Fibroblast of skin of scalp (primary cell): ENCODE measurements around the gene CCDC107.
A peak's percentile ranks its signal among the peaks of the same experiment; 100 is the strongest.

Source experiments
- DNase-seq: peaks from one replicate; pipeline ENCODE4 v3.0.0-alpha.2; 2013

Gene CCDC107

DNA sequence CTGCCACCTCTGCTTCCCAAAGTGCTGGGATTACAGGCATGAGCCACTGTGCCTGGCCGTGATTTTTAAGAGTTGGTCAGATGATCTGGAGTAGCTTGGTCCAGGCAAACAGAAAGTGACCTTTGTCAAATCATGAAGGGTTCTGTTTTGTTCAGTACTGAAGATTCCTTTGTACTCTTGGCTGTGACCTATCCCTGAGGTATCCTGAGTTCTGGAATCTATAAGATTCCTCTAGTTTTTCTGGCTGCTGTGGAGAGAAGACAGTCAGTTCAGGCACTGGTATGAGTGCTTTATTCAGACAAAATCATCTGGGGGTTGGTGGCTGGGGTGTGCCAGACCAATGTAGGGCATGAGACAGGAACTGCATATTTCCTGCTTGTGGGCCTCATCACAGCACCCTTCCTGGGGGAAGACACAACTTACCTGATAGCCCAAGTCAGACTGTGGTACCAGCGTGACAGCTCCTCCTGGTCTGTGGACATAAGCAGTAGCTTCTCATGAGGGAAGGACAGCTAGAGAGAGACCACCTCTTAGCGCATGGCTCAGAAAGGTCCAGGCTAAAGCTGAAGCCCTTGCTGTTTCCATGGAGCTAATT, 3.8 kb downstream of the CCDC107 start:
- no peak for DNase-seq

DNA sequence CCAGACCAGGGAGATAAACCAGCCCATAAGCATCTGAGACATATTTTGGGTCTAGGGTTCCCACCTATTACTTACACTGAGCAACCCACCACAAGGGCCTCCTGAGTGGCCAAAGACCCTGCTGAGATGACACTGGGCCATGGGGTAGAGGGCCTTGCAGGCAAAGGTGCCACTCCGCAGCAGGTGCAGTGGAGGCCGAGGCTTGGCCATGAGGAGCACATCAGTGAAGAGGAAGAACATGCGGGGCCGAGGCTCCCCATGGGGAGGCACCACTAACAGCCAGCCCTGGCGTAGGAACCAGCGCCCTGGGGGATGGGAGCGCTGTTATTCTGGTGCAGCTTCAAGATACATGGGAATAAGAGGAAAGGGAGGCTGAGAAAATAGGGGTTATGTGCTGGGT, 4.3 kb downstream of the CCDC107 start:
- no peak for DNase-seq

- peak; percentile 82 for DNase-seq
Observed at GRCh38 chr9:35664531-35665470, 6.7 kb downstream of the CCDC107 start, which contains the start of gene ARHGEF39. TSS of gene ARHGEF39 (minus strand) at chr9:35665195. CDS start at chr9:35665169, 26 bp downstream.

DNA sequence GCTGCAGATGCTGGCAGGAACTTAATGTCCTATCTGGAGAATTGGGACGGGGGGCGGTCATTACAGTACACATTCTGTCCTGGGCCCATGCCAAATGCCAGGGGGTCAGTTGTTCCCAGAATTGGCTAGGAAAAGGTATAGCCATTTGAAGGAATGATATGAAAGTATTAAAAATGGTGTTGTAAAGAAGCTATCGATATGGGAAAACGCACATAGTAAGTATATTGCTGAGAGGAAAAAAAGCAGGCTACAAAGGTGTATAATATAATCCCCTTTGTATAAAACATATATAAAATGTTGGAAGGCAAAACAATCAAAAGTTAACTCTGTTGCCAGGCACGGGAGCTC, 7.4 kb downstream of the CCDC107 start:
- no peak for DNase-seq

- DNase-seq = peak; percentile 93
Observed at GRCh38 chr9:35666045-35666444, 8.0 kb downstream of the CCDC107 start.

DNA sequence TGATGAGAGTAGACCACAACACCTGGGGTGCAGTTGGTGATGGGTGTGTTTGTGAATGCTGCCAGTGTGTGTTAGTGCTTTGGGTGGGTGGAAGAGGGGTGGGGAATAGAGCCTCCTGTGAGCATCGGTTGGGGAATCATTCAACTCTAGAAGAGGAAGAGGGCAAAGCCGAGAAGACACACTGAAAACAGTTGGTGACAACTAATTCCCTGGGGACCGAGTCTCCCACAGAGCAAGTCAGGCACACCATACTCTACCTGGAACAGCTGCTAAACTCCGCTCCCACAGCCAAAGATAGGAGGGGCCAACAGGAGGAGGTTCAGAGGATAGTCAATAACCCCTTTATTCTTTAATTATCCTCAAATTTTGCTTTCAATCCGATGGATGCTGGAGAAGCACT, 8.5 kb downstream of the CCDC107 start:
- DNase-seq = no peak

DNA sequence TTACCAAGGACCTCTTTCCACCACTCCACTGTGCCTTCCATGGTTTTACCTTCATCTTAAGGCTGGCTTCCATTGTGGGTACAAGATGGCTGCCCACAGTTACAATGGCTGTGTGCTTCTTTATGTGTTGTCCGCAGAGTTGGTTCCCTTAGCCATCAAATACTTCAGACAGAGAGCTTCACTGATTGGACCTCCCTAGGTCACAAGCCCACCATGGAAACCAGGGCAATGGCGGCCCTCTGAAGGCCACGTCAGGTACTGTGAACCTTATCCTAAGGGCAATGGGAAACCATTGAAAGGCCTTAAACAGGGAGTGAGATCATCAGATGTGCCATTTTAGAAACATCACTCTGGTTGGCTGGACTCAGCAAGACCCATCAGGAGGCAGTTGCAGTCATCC, 9.8 kb downstream of the CCDC107 start:
- DNase-seq = no peak

- no peak for DNase-seq
Observed at GRCh38 chr9:35669331-35670145, 11.4 kb downstream of the CCDC107 start.

DNA sequence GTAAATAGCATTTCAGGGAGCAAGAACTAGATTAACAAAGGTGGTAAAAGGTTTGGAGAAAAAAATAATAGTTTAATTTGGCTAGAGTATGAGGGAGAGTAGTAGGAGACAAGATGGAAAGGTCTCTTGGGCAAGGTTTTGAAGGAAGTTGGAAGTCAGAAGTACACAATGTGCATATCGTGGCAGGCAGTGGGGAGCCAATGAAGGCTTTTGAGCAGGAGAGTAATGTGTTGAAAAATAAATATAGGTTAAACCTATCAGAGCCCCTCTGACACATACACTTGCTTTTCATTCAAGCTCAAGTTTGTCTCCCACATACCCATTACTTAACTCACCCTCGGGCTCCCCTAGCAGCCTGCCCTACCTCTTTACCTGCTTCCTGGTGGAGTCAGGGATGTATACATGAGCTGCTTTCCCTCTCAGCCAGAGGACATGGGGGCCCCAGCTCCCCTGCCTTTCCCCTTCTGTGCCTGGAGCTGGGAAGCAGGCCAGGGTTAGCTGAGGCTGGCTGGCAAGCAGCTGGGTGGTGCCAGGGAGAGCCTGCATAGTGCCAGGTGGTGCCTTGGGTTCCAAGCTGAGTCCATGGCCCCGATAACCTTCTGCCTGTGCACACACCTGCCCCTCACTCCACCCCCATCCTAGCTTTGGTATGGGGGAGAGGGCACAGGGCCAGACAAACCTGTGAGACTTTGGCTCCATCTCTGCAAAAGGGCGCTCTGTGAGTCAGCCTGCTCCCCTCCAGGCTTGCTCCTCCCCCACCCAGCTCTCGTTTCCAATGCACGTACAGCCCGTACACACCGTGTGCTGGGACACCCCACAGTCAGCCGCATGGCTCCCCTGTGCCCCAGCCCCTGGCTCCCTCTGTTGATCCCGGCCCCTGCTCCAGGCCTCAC, 15.3 kb downstream of the CCDC107 start, which contains the start of gene CA9:
Gene CA9, plus strand, starts transcription at position 797 of the 893 bp plus-strand sequence. Its CDS starts 32 bp downstream, at position 829.
- DNase-seq = peak; percentile 40

- no peak for DNase-seq
Observed at GRCh38 chr9:35674025-35674361, 15.9 kb downstream of the CCDC107 start.

- no peak for DNase-seq
Observed at GRCh38 chr9:35675204-35675603, 17.1 kb downstream of the CCDC107 start.

DNA sequence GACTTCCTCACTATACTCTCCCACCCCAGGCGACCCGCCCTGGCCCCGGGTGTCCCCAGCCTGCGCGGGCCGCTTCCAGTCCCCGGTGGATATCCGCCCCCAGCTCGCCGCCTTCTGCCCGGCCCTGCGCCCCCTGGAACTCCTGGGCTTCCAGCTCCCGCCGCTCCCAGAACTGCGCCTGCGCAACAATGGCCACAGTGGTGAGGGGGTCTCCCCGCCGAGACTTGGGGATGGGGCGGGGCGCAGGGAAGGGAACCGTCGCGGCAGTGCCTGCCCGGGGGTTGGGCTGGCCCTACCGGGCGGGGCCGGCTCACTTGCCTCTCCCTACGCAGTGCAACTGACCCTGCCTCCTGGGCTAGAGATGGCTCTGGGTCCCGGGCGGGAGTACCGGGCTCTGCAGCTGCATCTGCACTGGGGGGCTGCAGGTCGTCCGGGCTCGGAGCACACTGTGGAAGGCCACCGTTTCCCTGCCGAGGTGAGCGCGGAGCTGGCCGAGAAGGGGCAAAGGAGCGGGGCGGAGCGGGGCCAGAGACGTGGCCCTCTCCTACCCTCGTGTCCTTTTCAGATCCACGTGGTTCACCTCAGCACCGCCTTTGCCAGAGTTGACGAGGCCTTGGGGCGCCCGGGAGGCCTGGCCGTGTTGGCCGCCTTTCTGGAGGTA, 17.8 kb downstream of the CCDC107 start:
- DNase-seq = peak; percentile 34

DNA sequence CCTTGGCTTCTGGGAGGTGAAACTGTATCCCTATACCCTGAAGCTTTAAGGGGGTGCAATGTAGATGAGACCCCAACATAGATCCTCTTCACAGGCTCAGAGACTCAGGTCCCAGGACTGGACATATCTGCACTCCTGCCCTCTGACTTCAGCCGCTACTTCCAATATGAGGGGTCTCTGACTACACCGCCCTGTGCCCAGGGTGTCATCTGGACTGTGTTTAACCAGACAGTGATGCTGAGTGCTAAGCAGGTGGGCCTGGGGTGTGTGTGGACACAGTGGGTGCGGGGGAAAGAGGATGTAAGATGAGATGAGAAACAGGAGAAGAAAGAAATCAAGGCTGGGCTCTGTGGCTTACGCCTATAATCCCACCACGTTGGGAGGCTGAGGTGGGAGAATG, 21.0 kb downstream of the CCDC107 start:
- no peak for DNase-seq

DNA sequence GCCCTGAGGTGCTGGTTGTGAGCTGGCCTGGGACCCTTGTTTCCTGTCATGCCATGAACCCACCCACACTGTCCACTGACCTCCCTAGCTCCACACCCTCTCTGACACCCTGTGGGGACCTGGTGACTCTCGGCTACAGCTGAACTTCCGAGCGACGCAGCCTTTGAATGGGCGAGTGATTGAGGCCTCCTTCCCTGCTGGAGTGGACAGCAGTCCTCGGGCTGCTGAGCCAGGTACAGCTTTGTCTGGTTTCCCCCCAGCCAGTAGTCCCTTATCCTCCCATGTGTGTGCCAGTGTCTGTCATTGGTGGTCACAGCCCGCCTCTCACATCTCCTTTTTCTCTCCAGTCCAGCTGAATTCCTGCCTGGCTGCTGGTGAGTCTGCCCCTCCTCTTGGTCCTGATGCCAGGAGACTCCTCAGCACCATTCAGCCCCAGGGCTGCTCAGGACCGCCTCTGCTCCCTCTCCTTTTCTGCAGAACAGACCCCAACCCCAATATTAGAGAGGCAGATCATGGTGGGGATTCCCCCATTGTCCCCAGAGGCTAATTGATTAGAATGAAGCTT, 21.8 kb downstream of the CCDC107 start:
- peak; percentile 40 for DNase-seq

DNA sequence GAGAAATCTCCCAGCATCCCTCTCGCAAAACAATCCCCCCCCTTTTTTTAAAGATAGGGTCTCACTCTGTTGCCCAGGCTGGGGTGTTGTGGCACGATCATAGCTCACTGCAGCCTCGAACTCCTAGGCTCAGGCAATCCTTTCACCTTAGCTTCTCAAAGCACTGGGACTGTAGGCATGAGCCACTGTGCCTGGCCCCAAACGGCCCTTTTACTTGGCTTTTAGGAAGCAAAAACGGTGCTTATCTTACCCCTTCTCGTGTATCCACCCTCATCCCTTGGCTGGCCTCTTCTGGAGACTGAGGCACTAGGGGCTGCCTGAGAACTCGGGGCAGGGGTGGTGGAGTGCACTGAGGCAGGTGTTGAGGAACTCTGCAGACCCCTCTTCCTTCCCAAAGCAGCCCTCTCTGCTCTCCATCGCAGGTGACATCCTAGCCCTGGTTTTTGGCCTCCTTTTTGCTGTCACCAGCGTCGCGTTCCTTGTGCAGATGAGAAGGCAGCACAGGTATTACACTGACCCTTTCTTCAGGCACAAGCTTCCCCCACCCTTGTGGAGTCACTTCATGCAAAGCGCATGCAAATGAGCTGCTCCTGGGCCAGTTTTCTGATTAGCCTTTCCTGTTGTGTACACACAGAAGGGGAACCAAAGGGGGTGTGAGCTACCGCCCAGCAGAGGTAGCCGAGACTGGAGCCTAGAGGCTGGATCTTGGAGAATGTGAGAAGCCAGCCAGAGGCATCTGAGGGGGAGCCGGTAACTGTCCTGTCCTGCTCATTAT, 22.4 kb downstream of the CCDC107 start:
- DNase-seq = peak; percentile 74

DNA sequence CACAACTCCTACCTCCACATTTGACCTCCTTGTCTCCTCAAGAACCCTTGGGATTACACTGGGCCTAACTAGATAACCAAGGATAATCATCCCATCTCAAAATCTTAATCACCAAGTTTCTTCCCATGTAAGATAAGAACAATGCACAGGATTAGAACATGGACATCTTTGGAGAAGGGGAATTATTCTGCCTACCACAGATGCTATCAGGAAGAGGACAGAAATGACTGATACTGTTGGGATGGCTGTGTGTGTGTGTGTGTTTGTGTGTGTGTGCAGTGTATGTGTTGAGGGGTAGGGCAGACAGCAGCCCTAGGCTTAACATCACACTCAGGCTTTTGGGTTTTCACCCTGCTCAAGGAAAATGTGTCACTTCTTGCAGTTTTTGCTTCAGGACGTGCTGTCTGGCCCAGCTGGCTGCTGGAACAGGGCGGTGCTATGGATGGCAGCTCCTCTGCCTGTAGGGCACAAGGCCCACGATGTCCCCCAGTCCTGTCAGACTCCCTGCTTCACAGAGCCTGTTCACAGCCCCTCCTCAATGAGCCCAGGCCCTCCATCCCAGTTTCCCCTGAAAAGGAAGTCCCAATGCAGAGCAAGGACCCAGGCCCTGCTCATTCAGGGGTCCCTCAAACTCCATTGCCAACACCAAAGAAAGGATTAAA, 23.4 kb downstream of the CCDC107 start:
- DNase-seq = peak; percentile 56

GRCh38 chr9:35682051-35682450, 24.0 kb downstream of the CCDC107 start:
- no peak for DNase-seq

DNA sequence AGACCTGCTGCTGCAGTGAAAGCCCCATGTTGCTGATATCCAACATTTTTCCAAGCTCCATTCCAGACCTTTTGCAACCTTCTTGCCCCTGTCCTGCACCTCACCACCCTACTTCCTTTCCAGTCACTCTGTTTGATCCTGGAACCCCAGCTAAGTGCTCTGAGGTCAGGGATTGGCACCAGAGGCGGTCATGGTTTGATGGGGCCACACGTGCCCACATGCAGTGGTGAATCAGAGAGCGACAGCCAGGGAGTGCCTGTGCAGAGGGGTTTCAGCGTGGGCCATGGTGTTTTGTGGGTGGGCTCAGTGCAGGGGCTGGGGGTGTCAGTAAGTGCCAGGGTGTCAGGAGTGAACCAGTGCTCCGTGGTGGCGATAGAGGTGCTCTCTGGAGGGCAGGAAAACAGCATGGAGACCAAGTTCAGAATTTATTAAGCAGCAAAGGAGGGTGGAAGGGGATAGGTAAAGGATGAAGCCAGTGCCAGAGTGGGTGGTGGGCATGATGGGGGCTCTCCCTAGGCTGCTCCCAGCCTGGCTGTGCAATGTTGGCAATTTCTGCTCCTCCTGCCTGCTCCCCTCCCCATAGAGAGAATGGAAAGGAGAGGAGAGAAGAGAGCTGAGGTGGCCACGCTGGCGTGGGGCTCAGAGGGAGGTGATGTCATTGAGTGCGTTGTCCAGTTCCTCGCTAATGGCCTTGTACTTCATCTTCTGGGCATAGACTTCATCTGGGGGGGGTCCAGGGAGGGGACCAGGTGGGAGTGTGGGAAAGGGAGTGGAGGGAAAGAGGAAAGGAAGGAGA, 24.6 kb downstream of the CCDC107 start:
- DNase-seq = no peak

GRCh38 chr9:35683323-35683722, 25.2 kb downstream of the CCDC107 start:
- no peak for DNase-seq
